ENCODE measurements around the gene RGS7. TPM values are rescaled to one million over a fixed set of nuclear protein-coding genes. Genes with fewer than 3 reads are reported as not detected.
"Not testable (repeated sequence)": the region's sequence is repeated elsewhere in the genome, so short reads cannot be mapped to it uniquely, and the experiment has no call there.

RGS7 gene
- polyA plus RNA-seq, 12 donors = 0.07 to 0.14 (median 0.09) TPM; not detected in 9

GRCh38 chr1:241212628-241213027 is 144.4 kb downstream of the RGS7 start:
- no peak for DNase-seq

- no peak for DNase-seq
These were observed 148.1 kb downstream of the RGS7 start for GRCh38 chr1:241208910-241209379.

GRCh38 chr1:241203817-241204216 is 153.2 kb downstream of the RGS7 start:
- no peak for DNase-seq

DNA sequence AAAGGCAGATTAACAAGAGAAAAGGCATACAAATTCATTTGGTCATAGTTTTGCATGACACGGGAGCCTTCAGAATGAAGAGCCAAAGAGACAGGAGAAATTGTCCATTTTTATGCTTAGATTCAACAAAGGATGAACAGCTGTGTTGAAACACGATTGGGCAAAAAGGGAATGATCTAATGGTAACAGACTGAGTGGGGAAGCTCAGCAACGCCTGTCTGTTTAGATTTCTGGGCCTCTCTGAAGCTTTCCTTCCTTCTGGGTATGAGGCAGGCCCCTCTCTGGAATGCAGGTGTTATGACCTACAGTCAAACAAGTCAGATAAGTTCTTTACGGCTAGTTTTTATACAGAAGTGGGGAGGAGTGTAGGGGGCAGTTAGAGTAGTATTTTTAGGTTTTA is 154.6 kb downstream of the RGS7 start:
- DNase-seq = no peak

DNA sequence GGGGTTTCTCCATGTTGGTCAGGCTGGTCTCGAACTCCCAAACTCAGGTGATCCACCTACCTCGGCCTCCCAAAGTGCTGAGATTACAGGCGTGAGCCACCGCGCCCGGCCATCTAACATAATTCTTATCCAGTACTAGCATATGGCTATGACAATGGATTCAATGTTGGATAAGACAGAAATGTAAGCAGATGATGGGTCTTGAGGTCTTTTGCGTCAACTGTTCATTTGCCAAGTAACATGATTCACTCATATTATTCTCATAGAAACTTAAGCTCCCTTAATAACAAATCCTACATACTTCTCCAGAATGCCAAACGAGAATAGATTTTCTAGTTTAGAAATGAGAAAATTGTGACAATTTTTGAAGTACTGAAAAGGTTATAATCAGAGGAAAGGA is 170.3 kb downstream of the RGS7 start:
- DNase-seq = no peak

- no peak for DNase-seq
These were observed 175.0 kb downstream of the RGS7 start for GRCh38 chr1:241181971-241182370.

DNA sequence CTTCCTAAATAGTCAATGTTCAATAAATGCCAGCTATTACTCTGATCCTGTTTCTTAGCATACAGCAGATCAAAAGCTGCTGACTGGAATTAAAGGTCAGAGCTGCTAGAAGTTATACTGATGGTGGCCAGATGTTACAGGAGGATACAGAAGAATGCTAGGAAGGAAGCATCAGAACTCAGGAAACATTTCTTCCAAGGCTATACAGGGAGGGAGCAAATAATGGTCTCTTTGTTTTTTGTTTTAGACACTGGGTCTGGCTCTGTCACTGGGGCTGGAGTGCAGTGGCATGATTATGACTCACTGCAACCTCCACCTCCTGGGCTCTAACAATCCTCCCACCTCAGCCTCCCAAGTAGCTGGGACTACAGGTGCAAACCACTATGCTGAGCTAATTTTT is 175.5 kb downstream of the RGS7 start:
- no peak for DNase-seq

GRCh38 chr1:241180569-241180968 is 176.4 kb downstream of the RGS7 start:
- DNase-seq = no peak

DNA sequence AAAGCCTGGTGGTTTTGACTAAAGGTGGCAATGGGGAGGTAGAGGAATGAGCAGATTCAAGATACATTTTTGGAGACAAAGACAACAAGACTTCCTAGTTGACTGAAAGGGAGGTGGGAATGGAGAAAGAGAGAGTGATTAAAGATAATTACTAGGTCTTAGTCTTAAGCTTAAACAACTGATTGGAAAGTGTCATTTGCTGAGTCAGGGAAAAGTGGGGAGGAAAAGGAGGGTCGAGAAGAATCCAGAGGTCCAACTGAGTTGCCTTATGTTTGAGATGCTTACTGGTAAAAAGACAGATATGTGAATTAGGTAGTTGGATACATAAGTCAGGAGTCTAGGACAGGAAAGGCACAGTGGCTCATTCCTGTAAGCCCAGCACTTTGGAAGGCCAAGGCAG is 179.3 kb downstream of the RGS7 start:
- DNase-seq = no peak

DNA sequence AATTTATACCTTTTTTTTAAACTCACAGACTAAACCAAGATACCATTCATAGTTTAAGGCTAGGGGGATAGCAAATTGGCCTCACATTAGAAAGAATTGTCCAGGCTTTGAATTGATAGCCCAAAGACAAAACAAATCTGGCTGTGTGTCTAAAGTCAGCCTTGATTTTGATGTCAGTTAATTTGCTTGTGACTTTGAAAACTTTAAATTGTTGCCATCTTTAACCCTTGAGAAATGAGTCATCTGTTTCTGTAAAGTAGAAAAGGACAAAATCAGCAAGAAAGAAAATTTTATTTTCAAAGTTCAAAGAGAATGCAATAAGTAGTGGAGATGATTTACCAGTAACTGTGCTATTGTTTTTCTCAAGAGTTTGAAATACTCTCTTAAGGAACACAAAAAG is 184.5 kb downstream of the RGS7 start:
- peak; percentile 10 for DNase-seq

DNA sequence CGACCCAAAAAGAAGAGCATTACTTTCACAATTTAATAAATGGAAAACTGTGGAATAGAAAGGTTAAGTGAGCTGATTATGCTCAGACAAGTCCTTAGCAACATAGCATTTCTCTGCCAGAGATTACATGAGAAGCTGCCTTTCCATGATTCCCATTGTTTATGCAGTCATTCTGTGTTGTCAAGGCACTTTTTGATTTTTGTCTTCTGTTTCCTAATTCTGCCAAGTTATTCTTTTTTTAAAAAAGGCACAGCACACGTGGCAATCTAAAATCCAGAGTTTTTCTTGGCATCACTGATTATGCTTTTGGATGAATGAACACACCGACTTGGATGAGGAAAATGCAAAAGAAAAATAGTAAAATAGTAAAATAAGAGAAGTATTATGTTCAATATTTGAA is 185.0 kb downstream of the RGS7 start:
- peak; percentile 45 for DNase-seq

DNA sequence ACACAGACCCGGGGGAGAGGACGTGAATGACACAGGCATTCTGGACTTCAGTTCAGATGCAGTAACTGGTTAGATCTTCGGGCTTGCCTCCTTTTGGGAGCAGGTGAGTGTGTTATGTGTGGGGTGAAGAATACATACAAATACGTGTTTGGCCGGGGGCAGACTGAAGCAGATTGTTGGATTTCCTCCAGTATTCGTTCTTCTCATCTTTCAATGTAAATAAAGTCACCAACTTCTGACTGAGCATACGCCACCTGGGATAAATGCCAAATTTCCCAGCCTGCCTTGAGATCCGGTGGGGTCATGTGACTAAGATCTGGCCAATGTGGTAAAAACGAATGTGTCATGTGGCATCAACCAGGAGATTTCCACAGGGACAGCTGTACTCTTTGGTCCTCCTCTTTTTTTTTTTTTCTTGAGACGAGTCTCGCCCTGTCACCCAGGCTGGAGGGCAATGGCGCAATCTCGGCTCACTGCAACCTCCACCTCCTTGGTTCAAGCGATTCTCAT is 189.8 kb downstream of the RGS7 start:
- no peak for DNase-seq

GRCh38 chr1:241166625-241167024 is 190.4 kb downstream of the RGS7 start:
- no peak for DNase-seq

DNA sequence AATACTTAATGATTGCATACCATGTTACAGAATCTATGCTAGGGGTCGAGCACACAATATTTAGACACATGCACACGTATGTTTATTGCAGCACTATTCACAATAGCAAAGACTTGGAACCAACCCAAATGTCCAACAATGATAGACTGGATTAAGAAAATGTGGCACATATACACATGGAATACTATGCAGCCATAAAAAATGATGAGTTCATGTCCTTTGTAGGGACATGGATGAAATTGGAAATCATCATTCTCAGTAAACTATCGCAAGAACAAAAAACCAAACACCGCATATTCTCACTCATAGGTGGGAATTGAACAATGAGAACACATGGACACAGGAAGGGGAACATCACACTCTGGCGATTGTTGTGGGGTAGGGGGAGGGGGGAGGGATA is 191.7 kb downstream of the RGS7 start:
- DNase-seq = not testable (repeated sequence)

- no peak for DNase-seq
These were observed 193.6 kb downstream of the RGS7 start for GRCh38 chr1:241163363-241163762.

- no peak for DNase-seq
These were observed 195.8 kb downstream of the RGS7 start for GRCh38 chr1:241161188-241161689.

DNA sequence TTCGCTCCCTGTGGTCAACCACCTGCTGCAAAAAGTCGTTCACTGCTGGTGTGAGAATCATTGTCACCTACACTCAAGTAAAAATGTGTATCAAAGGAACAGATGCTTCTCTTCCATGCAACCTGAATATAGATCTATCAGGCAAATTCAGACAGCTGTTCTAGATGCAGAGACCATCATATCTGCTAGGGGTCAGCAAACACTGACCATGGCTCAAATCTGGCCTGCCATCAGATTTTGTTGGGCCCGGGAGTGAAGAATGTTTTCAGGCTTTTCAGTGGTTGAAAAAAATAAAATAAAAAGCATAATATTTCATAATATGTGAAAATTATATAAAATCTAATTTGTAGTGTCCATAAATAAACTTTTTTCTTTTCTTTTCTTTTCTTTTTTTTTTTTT is 199.6 kb downstream of the RGS7 start:
- DNase-seq = no peak

DNA sequence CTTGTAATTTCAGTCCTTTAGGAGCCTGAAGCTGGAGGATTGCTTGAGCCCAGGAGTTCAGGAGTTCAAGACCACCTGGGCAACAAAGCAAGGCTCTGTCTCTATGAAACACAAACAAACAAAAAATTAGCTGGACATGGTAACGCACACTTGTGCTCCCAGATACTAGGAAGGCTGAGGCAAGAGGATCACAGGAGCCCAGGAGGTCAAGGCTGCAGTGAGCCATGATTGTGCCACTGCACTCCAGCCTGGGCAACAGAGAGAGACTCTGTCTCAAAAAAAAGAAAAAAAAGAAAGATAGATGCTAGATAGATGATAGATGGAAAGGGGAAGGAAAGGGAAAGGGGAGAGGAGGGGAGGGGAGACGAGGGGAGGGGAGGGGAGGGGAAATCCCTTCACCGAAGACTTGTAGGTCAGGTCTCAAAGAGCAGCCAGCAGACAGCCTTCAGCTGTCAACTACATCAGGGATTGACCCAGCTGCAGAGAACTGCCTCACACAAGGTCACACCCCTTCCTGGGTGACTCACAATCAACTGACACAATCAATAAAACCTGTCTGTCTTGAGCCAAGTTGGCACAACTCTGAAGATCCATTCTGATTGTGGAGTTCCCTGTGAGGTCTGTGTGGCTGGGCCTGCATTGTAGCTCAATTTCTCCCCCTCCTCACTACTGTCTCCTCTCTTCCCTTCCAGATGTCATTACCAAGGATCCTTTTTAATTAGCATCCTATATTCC is 200.6 kb downstream of the RGS7 start:
- no peak for DNase-seq

DNA sequence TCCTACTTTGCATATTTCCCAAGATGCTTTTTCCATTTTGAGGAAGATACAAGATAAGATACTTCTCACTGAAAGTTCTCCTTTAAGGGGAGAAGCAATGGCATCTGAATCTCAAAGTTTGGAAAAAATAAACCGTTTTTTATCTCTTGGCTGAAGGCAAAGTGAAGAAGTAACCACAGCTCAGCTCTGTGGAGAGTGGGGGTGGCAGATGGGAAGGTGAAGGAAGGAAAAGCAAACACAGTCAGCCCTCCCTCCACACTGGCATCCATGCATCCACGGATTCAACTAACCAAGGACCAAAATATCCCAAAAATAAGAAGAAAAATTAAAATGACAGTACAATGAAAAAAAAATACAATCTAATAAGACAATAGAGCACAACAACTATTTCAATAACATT is 211.1 kb downstream of the RGS7 start:
- no peak for DNase-seq

- DNase-seq = no peak
These were observed 213.1 kb downstream of the RGS7 start for GRCh38 chr1:241143765-241144442.

DNA sequence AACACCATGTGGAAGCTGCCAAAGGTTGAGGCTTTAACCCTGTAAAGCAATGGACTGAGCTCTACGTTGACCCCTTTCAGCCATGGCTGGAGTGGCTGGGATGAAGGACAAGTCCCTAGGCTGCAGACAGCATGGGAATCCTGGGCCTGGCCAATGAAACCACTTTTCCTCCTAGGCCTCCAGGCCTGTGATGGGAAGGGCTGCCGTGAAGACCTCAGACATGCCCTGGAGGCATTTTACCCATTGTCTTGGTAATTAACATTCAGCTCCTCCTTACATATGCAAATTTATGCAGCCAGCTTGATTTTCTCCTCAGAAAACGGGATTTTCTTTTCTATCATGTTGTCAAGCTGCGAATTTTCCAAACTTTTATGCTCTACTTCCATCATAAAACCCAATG is 214.5 kb downstream of the RGS7 start:
- DNase-seq = no peak

DNA sequence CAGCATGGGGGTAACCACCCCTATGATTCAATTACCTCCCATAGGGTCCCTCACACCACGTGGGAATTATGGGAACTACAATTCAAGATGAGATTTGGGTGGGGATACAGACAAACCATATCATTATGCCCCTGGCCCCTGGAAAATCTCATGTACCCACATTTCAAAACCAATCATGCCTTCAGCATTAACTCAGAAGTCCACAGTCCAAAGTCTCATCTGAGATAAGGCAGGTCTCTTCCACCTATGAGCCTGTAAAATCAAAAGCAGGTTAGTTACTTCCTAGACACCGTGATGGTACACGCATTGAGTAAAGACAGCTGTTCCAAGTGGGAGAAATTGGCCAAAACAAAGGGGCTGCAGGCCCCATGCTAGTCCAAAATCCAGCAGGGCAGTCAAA is 215.4 kb downstream of the RGS7 start:
- DNase-seq = not testable (repeated sequence)

GRCh38 chr1:241140670-241141069 is 216.3 kb downstream of the RGS7 start:
- no peak for DNase-seq

Data from muscle of arm (tissue), 12 donors.